A204.1 (cell line): ENCODE measurements around the gene DDX41.

Source experiments
- FAIRE-seq: peaks from 2 replicates; lab custom pipeline; 2012; peaks lifted over from hg19 to GRCh38; lab: Jason Lieb, UNC

Gene DDX41

DNA sequence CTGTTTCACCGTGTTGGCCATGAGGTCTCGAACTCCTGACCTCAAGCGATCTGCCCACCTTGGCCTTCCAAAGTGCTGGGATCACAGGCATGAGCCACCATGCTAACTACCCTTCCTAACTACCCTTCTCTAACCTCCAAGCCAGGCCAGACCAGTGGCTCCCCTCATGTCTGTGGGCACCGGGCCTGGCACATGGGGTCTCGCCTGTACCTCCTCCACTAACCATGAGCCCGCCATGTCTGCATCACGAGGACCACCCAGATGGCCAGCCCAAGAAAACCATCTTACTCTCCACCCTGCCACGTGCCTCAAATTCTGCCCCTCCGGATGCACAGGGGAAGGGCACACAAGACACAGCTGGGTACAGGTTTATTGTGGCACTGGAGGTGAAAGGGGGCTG, 33.7 kb downstream of the DDX41 start:
- FAIRE-seq = no peak

DNA sequence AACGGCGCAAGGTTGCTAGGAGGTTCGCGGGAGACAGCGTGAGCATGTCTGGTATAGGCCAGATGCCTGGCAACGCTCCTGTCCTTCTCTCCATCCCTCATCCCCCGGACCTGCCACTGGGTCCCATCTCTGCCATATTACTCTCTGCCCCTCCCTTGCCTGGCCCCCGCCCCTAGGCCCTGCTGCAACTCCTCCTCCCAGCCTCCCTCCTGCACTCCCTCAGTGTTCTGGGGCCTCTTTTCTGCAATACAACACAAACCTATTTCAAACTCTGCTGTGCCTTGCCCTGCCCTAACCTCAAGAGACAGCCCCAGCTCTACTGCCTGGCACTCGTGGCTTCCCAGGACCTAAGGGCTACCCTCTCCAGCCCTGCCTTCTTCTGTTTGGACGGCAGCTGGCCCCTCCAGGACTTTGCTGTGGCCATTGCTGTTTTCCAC, 34.4 kb downstream of the DDX41 start:
- no peak for FAIRE-seq

DNA sequence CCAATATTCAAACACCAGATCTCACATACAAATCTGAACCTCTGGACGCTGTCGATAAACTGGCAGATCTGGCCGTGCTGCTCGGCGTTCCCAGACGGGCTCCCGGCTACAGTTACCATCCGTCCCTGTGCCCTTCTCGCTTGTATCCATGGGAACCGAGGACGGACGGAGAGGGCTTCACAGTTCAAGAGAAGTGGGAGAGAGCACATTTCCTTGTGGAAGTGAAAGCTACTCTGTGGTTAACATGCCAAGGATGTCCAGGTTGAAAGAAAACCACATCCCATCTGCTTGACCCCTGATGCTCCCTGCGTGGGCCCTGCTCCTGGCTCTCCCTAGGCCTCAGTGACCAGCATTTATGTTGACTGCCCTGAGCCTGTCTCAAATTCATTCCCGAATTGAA, 37.0 kb downstream of the DDX41 start:
- no peak for FAIRE-seq

DNA sequence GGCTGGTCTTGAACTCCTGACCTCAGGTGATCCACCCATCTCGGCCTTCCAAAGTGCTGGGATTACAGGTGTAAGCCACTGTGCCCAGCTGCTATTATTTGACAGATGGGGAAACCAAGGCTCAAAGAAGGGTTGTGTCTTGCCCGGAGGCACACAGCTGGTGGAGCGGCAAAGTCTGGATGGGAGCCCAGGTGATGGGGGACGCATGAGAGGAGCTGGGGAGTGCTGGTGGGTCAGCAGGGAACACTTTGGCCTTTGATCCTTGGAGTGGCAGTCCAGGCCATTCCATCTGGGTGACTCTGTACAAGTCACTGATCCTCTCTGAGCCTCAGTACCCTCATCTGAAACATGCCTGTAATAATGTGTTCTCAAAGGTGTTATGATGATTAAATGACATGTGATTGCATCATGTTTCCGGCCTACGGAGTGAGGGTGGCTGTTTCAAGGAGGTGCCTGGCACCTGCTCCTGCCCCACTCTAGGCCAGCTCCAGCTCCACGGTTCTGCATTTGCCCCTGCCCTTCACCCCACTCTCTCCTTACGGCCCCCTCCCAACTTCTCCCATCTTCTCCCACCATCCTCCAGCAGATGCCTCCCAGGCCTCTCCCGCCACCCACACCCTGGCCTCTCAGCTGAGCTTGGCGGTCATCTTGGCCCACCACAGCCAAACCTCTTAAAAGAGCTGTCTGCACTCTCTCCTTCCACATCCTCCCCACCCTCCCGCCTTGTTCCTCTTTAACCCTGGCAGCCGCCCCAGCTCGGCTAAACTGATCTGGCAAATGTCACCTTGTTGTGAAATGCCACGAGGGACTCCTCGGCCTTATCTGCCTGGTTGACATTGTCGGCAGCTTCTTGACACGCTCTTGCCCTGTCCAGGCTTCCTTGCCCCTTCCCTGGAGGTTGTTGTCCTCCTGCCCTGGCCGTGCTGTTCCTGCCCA, 37.8 kb downstream of the DDX41 start:
- no peak for FAIRE-seq

DNA sequence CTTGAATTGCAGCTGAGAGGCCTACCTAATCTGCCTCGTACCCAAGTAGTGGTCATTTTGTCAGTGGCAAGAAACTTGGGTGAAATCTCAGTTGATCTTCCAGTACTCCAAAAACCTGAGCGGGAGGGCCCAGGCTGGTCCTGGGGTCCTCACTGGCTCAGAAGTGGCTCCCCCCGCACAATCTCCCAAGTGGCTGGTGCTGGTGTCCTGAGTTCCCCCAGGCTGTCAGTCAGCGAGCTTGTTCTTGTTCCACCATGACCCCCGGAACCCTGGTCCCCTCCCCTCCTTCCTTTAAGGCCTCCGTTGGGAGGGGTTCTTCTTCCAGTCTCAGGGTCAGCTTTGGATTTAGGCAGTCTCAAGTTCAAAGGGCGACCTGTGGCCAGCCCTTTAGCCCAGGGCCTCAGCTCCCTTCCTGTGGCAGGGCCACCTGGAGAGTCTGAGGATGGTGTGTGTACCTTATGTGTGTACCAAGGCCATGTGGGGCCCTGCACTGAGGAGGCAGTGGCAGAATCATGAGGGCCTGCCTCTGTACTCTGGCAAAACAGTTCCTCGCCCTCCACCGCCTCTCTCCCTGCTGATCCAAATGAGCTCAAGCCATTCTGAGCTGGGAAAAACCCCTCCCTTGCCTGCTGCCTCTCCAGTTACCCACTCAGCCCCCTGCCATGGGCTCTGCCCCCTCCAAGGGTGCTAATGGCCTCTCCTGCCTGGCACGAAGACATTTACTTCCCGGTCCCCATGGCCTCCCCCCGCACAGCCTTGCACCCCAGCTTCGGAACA, 38.9 kb downstream of the DDX41 start:
- no peak for FAIRE-seq

DNA sequence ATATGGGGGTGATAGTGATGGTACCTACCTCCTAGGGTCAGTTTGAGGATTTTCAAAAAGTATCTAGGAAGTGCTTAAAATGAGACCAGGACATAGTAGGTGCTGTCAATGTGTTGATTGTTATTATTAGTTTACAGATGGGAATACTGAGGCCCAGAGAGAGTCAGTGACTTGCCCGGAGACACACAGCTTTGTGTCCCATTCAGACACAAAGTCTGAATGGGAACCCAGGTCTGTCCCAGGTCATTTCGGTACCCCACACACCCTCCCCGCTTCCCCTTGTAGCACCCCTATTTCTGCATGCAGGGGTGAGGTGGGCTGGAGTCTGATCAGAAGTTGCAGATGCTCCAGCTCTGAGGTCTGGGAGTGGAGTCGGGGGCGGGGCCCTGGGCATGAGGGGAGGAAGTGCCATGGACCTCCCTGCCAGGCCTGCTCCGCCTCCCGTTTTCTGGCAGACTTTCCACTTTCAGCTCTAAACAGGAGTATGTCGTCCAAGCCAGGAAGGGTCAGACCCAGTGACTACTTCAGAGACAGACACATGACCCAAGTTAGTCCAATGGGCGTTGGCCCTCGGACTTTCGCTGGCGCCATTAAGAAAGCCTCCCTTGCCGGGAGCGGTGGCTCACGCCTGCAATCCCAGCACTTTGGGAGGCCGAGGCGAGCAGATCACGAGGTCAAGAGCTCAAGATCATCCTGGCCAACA, 40.1 kb downstream of the DDX41 start:
- no peak for FAIRE-seq

DNA sequence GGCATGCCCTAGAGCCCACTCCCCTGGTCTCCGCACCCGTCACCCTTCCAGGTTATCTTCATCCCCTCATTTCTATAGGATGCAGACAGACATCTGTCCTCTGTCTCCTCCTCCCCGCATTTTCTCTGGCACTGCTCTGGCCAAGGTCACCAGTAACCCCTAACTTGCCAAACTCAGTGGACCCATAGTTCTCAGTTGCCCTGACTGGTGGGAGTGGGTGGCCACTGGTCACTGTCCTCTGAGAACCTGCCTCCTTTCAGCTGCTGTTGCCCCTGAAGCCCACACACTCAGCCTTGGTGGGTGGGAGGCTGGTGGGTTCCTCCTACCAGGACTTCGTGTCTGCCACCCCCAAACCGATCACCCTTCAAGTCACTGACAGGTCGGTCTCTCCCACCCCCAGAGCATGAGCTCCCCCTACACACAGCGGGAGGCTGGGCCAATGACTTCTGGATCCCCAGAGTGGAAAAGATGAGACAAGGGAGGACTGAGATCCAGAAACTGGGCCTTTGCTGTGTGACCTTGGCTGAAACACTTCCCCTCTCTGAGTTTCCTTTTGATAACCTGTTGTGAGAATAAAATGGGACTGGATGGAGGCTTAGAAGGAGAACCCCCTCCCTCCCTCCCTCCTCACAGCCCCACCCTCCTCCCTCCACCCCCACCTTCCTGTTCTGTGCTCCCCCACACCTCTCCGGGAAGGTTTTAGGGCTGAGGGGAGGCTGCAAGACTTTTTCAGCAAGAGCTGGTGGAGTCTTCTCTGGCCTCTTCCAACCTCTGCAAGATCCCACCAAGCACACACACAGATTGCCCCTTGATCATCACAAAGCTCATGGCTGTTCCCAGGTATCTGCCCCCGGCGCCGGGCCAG, 41.0 kb downstream of the DDX41 start:
- FAIRE-seq = no peak

DNA sequence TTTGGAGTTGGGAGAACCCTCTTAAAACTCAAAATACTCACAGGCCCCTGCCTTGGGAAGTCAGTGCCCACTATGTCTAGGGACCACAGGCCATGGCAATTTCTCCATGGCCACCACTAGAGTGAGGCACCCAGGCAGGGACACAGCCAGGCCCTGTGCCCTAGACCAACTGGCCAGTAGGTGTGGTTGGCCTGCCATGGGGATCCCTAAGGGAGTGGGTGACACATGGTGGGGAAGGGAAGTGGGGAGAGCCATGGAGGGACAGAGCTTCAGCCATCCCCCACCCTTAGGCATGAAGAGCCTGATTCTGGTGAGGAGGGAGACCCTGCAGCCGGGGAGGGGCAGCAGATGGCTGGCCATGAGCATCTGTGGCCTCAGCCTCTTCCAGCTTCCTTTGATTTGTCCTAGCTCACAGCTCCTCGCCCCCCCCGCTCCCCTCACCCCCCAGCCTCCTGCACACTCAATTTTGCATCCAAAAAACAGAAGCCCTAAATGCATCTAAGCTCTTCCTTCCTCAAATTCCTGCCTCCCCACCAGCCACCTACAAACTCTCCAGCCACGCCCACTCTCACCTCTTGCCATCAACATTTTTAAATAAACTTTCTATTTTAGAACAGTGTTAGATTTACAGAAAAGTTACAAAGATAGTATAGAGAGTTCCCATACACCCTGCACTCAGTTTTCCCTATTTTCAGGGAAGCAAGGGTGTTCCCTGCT, 41.8 kb downstream of the DDX41 start:
- FAIRE-seq = no peak

DNA sequence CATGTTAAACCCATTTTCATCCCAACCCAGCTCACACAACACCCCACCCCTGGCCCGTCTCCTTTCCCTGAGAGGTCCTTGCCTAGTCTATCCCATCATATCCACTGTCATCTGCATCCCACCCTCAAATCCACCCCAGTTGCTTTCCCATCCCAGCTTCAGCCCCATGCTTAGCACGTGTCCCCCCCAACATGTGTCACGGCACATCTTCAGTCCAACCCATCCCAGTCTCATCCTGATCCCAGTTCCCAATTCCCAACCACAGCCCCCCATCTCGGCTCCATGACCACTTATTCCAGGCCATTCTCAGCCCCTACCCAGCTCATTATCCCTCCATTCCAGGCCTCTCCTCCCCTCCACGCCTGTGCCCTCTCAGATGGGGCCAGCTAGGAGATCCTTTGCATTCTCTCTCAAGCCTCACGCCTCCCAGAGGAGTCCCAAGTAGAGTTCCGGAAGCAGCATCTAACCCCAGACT, 42.7 kb downstream of the DDX41 start:
- no peak for FAIRE-seq

DNA sequence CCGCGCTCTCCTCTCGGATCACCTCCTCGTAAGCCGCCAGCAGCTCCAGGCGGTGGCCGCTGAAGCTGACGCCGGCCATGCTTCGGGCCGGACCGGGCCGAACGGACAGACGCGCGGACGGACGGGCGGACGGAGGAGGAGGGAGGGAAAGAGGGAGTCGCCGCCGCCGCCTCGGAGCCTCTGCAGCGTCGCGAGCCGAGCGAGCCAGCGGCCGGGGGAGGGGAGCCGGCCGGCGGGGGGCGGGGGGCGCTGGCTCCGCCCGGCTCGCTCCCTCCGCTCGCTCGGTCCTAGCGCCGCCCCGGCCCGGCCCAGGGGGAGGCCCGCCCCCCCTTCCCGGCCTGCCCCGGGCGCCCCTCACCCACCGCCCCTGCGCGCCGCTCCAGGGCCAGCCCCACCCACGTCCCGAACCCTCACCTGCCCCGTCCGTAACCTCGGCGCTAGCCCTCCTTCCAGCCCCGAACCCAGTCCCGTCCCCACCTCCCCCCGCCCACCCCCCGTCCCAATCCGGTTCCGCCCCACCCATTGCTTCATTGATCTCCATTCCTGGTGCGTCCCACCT, 43.2 kb downstream of the DDX41 start, which contains the start of gene DBN1:
DBN1 (minus strand) TSS at position 192 of the 559 bp plus-strand sequence; CDS start at position 79, 113 bp downstream.
- FAIRE-seq = no peak

DNA sequence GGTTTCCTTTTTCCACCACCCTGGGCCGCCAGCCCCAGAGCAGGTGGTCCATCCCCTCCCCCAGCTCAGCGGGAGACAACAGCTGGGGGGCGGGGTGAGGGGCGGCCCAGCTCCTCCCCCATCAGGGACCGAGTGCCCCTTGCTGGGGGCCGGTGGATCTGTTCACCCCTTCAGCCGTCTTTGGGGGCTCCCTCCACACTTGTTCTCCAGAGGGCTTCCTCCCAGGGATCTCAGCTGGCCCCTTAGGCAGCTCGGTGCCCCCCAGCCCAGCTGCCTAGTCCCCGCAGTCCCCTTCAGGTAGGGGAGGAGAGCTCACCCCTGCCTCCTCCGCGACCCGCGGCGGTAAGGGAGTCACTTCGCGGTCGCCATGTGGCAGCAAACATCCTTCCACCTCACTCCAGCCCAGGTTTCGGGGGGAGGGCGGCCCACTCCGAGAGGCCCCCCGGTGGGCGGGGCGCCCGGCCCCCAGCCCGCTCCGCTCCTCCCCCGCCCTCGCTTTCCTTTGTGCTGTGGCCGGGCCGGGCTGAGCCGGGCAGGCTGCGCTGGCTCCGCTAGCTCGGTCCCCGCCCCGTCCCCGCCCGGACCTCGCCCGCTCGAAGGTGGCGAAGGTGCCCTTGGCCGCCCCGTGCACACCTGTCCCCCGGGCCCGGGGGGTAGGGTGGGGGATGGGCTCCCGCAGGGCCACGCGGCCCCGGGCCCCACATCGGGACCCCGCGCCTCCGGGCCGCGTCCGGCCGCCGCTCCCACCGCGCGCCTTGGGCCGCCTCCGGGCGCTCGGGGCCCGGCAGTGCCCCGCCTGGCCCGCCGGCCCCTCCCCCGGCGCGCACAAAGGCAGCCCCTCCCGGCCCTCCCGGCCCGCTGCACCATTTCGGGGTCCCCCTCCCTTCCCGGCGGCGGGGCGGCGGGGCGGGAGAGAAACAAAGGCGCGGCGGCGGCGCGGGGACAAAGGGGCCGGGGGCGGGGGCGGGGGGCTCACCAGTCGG, 44.0 kb downstream of the DDX41 start:
- no peak for FAIRE-seq

DNA sequence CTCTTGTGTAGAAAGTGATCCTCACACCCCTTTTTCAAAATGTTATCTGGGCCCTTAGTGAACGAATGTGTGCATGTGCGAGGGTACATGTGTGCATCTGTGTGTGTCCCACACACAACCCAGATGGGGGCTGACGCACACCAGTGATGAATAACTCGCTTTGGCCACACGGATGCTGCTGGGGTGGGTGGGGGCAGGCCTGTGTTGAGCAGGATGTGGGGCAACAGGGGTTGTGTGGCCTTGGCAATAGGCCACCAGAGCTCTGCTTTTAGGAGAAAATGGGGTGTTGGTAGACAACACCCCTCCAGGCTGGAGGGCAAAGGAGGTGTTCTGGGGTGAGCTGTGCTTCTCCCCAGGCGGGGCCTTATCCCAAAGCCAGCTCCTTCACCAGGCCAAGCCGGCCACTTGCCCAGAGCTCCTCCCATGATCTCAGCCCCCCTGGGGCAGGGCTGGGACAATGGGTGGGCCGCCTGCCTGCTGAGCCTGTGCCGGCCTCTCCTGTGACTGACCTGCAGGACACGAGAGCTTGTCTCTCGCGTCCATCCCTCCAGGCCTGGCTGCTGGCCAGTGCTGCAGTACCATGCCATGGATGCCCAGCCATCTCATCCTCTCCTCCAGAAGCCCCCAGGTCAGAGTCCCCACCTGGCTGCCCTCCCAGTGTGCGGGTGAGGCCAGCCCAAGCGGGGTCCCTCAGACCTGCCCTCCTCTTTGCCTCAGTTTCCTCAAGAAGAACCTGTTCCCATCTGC, 45.0 kb downstream of the DDX41 start:
- no peak for FAIRE-seq

DNA sequence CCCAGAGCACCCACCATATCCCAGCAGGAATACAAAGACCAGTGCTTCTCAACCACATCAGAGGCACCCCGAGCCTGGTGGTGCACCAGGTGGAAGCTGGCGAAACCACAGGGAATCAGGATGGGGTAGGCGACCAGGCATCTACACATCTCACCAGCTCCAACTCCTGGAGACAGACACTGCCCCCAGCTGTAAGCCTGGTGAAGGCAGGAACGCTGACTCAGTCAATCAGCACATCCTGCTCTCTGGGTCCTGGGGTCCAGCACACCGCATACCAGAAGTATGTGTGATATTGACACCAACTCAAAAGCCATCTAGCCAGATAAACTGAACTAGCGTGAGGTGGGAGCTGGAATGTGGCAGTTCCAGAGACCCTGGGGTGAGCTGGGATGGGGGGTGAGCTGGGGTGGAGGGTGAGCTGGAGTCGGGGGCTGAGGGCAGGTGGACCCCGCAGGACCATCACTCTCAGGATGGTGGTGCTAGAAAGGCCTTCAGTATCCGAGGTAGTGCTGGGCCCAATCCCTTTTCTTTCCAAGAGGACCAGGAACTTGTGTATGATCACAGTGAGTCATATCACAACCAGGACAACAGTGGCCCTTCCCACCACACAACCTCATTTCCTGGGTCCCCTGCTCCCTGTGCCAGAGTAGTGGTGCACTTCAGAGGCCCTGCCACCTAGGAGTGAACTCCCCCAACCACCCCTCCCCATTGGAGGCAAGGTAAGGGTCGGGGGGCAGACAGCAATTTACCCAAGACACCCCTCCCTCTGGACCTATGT, 45.8 kb downstream of the DDX41 start:
- no peak for FAIRE-seq

DNA sequence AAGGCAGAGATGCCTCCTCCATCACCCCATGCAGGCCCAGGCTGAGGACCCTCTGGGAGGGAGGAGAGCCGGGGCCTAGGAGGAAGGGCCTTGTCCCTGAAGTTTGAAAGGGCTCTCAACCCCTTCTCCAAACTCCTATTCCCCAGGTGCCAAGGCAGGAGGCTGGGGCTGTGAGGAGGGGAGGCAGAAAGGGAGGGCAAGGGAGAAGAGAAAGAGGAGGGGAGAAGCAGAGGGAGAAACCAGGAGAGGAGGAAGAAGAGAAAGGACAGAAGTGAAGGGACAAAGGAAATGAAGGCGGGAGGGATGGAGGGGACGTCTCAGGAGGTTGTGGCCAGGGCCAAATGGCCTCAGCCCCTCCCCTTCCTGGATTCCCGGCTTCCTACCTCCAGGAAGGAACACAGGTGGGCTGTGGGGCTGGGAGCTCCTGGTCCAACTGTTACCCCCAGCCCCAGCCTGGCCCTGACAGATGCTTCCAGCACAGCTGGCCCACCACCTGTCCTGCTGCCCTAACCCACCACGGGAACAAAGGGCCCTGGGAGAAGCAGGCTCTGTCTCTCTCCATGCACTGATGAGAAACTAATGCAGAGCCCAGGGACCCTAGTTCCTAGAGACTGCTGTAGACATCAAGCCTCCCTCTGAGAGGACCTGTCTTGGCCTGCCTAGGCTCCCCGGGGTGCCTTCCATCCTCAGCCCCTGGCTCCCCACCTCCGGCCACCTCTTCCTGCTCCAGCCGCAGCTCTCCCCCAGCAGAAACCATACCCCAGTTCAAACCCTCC, 46.8 kb downstream of the DDX41 start:
- no peak for FAIRE-seq

DNA sequence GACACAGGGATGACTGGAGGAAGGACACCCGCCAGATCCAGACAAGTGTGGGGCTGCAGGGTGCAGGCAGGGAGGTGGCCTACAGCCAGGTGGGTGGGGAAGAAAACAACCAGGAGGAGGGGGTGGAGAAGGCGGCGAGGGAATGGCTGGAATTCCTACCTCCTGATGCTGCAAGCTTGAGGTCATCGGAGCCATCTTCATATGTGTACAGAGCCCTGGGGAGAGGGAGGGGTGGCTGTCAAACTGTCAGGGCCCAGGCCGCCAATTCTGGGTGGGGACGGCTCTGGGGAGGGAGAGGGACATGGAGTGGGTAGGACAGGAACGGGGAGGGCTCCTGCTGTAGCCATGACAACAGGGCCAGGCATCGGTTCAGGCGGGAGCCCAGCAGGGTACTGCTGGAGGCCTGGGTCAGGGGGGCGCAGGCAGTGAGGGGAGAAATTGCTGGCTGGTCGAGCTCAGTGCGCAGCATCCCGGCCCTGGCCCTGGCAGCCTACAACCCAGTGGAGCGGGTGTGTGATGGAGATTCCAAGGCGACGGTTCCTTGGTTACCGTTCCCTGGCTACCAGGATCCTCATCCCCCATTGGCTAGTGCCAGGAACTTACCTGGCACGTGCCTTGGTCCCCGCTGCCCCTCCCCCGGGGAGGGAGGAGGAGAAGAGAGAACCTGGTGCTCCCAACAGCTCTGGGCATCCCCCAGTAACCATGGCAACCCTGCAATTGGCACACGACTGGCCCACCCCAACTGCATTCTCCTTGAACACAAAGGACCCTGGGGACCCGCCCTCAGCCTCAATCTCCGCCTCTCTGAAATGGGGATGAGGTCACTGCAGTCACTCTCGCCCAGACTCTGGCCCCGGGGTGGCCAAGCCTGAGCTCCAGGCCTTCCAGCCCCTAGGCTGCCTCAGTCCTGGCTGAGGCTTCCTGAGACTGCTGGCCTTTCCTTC, 47.8 kb downstream of the DDX41 start:
- FAIRE-seq = no peak

DNA sequence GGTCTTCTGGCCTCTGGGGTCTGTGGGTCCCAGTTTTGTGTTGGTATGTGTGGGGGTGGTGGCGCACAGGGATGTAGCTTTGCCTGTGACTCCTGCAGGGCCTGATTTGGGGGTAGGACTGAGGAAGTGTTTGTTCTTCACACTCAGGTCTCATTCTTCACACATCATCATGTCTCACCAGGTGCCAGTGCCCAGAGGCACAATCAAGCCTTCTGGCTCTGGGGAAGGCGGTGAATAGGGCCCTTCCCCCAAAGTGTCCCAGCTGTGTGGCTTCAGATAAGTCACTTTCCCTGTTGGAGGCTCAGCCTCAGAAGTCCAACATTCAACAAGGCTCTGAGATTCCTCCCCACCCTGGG, 48.5 kb downstream of the DDX41 start:
- FAIRE-seq = no peak
